EL (cell line): Measurements from ENCODE around the gene NSFL1C.
"Not testable (repeated sequence)": the region's sequence is repeated elsewhere in the genome, so short reads cannot be mapped to it uniquely, and the experiment has no call there.

ENCODE experiments used
- DNase-seq: peaks from one replicate; pipeline ENCODE4 v3.0.0-alpha.2; 2016

Gene NSFL1C

GRCh38 chr20:1422753-1423152 lies 43.9 kb downstream of the NSFL1C start:
- DNase-seq, result no peak

GRCh38 chr20:1420066-1420465 lies 46.6 kb downstream of the NSFL1C start:
- DNase-seq, result no peak

- peak; percentile 91 for DNase-seq
Observed at GRCh38 chr20:1418350-1418749, 48.3 kb downstream of the NSFL1C start.

- DNase-seq, result no peak
Observed at GRCh38 chr20:1417790-1418189, 48.9 kb downstream of the NSFL1C start.

- DNase-seq, result peak; percentile 92
Observed at GRCh38 chr20:1417273-1417672, 49.4 kb downstream of the NSFL1C start.

- peak; percentile 100 for DNase-seq
Observed at GRCh38 chr20:1415667-1416468, 50.8 kb downstream of the NSFL1C start.

- no peak for DNase-seq
Observed at GRCh38 chr20:1414982-1415381, 51.7 kb downstream of the NSFL1C start.

- DNase-seq, result no peak
Observed at GRCh38 chr20:1405801-1406200, 60.8 kb downstream of the NSFL1C start.

- no peak for DNase-seq
Observed at GRCh38 chr20:1403624-1404023, 63.0 kb downstream of the NSFL1C start.

- DNase-seq, result peak; percentile 86
Observed at GRCh38 chr20:1402149-1402548, 64.5 kb downstream of the NSFL1C start.

- no peak for DNase-seq
Observed at GRCh38 chr20:1401451-1401907, 65.2 kb downstream of the NSFL1C start.

GRCh38 chr20:1399678-1400366 lies 66.8 kb downstream of the NSFL1C start:
- DNase-seq, result peak; percentile 69

GRCh38 chr20:1398185-1398584 lies 68.5 kb downstream of the NSFL1C start:
- not testable (repeated sequence) for DNase-seq

- DNase-seq, result no peak
Observed at GRCh38 chr20:1397710-1398109, 68.9 kb downstream of the NSFL1C start.

GRCh38 chr20:1396702-1397101 lies 69.9 kb downstream of the NSFL1C start:
- no peak for DNase-seq

- no peak for DNase-seq
Observed at GRCh38 chr20:1396264-1396663, 70.4 kb downstream of the NSFL1C start.

GRCh38 chr20:1394686-1395085 lies 72.0 kb downstream of the NSFL1C start:
- DNase-seq, result no peak

- no peak for DNase-seq
Observed at GRCh38 chr20:1393507-1393882, 73.2 kb downstream of the NSFL1C start.

GRCh38 chr20:1392693-1393506 lies 73.7 kb downstream of the NSFL1C start, which contains the start of gene FKBP1A:
Gene FKBP1A, minus strand, starts transcription at chr20:1393054. Its CDS starts 56 bp downstream, at chr20:1392998.
- DNase-seq, result peak; percentile 93

- DNase-seq, result no peak
Observed at GRCh38 chr20:1392443-1392692, 74.3 kb downstream of the NSFL1C start.
